ENCODE measurements around the gene LARGE1. TPM values are rescaled to one million over a fixed set of nuclear protein-coding genes. Genes with fewer than 3 reads are reported as not detected.

LARGE1 gene
- total RNA-seq, 1 experiment from 2014 or later, result 1.3 TPM

DNA sequence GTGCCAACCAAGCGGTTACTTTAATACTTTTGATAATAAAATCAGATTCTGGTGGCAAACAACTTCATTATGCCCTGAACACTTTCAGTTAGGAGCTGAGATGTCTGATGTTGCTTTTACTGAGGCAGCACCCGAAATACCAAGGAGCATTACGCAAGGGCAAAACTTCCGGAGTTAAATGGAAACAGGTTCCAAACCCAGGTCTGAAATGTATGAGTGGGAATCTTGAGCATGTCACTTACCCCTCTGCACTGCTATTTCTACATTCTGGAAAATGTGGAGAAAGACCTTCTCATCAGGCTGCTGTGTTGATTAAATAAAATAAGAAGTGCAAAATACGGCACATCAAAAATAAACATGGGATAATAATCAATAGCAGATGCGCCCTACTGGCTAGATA lies 315.1 kb downstream of the LARGE1 start:
- Histone ChIP-seq H3F3A (ENCODE audit: low read length, unreplicated experiment) (no peaks in the 10 kb centered on the region), H3K9ac (ENCODE audit: low read length) (no peak overlapping the region), H3K4me2 (ENCODE audit: low read length) (no peak overlapping the region), H3K79me2 (ENCODE audit: low read length) (no peaks in the 10 kb centered on the region), H3K27me3 (ENCODE audit: low read length) (no peaks in the 10 kb centered on the region), H3K36me3 (ENCODE audit: low read depth, low read length) (no peaks in the 10 kb centered on the region), H3K9me2 (replicated peaks; ENCODE audit: low read length) (no peaks in the 10 kb centered on the region), H2AFZ (ENCODE audit: low read length) (no peak overlapping the region), H3K9me3 (ENCODE audit: low read length) (no peaks in the 10 kb centered on the region), H4K20me1 (ENCODE audit: low read length) (no peaks in the 10 kb centered on the region), H3K4me1 (ENCODE audit: insufficient read depth, low read length) (no peaks in the 10 kb centered on the region), H3K4me3 (ENCODE audit: low read length) (no peak overlapping the region), H3K27ac (ENCODE audit: low read length) (no peak overlapping the region)
- intact Hi-C loops (cut with micrococcal nuclease), result no loop called here
- ATAC-seq (no peak), DNase-seq (no peak)
- CTCF ChIA-PET, result no interaction called here
- BruUV-seq (replicated peaks), result no TSS peak
- no peak for TF ChIP-seq EZH2phosphoT487 (IDR thresholded peaks at IDR 0.05; ENCODE audit: borderline replicate concordance, low read length)
- TF ChIP-seq, protein P1, sequence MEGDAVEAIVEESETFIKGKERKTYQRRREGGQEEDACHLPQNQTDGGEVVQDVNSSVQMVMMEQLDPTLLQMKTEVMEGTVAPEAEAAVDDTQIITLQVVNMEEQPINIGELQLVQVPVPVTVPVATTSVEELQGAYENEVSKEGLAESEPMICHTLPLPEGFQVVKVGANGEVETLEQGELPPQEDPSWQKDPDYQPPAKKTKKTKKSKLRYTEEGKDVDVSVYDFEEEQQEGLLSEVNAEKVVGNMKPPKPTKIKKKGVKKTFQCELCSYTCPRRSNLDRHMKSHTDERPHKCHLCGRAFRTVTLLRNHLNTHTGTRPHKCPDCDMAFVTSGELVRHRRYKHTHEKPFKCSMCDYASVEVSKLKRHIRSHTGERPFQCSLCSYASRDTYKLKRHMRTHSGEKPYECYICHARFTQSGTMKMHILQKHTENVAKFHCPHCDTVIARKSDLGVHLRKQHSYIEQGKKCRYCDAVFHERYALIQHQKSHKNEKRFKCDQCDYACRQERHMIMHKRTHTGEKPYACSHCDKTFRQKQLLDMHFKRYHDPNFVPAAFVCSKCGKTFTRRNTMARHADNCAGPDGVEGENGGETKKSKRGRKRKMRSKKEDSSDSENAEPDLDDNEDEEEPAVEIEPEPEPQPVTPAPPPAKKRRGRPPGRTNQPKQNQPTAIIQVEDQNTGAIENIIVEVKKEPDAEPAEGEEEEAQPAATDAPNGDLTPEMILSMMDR (conservative IDR thresholded peaks at IDR 0.05; ENCODE audit: low read depth, low read length), result no peak
- TF ChIP-seq EZH2 (IDR thresholded peaks at IDR 0.05; ENCODE audit: low read length, unreplicated experiment), result no peak
- POLR2A ChIA-PET (ENCODE audit: unreplicated experiment), result no interaction called here

DNA sequence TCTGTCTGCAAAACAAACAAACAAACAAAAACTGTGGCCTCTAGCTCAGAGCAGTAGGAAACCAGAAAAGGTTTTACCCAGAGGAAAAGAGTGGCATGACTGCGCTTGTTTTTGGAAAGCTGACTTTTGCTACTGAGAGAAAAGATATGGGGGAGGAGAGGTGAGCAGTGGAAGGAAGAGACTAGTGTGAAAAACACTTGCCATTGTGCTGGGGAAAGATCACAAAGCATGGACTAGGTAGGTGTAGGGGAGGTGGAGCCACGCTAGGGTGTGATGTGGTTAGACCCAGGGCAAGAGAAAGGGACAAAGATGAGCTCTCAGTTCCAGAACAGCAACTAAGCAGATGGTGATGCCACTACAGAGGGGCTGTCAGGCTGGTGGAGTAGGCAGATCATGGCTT lies 319.2 kb downstream of the LARGE1 start:
- no peaks in the 10 kb centered on the region for H3F3A ChIP-seq (ENCODE audit: low read length, unreplicated experiment)
- TF ChIP-seq EZH2 (IDR thresholded peaks at IDR 0.05; ENCODE audit: low read length, unreplicated experiment) (no peak), EZH2phosphoT487 (IDR thresholded peaks at IDR 0.05; ENCODE audit: borderline replicate concordance, low read length) (no peak)
- TF ChIP-seq, protein P1 (conservative IDR thresholded peaks at IDR 0.05; ENCODE audit: low read depth, low read length), result no peak
- H3K4me1 ChIP-seq (ENCODE audit: insufficient read depth, low read length), result no peaks in the 10 kb centered on the region
- POLR2A ChIA-PET (ENCODE audit: unreplicated experiment), result no interaction called here
- DNase-seq, result no peak
- no TSS peak for BruUV-seq (replicated peaks)
- H3K36me3 ChIP-seq (ENCODE audit: low read depth, low read length), result no peaks in the 10 kb centered on the region
- no peaks in the 10 kb centered on the region for H3K9me3 ChIP-seq (ENCODE audit: low read length)
- no peaks in the 10 kb centered on the region for H3K27me3 ChIP-seq (ENCODE audit: low read length)
- H4K20me1 ChIP-seq (ENCODE audit: low read length), result no peaks in the 10 kb centered on the region
- no peak overlapping the region for H3K27ac ChIP-seq (ENCODE audit: low read length)
- H3K4me3 ChIP-seq (ENCODE audit: low read length), result no peak overlapping the region
- CTCF ChIA-PET, result no interaction called here
- H3K4me2 ChIP-seq (ENCODE audit: low read length), result no peak overlapping the region
- ATAC-seq, result no peak
- no peaks in the 10 kb centered on the region for H3K79me2 ChIP-seq (ENCODE audit: low read length)
- no peak overlapping the region for H2AFZ ChIP-seq (ENCODE audit: low read length)
- no peaks in the 10 kb centered on the region for H3K9me2 ChIP-seq (replicated peaks; ENCODE audit: low read length)
- no peak overlapping the region for H3K9ac ChIP-seq (ENCODE audit: low read length)
- intact Hi-C loops (cut with micrococcal nuclease), result no loop called here

DNA sequence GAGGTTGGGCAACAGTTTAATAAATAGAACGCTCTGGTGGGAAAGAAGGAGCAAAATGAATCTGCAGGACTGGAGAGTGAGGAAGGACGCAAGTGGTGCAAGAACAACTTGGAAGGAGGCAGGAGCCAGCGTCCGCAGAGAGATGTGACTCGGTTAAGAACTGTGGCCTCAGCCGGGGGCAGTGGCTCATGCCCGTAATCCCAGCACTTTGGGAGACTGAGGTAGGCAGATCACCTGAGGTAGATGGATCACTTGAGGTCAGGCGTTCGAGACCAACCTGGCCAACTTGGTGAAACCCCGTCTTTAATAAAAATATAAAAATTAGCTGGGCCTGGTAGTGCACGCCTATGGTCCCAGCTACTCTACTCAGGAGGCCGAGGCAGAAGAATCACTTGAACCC lies 319.7 kb downstream of the LARGE1 start:
- CTCF ChIA-PET, result no interaction called here
- BruUV-seq (replicated peaks), result no TSS peak

More for the DNA sequence above, 319.7 kb downstream of the LARGE1 start:
- no peak for DNase-seq
- Histone ChIP-seq H3K4me2 (ENCODE audit: low read length) (no peak overlapping the region), H4K20me1 (ENCODE audit: low read length) (no peaks in the 10 kb centered on the region), H3K4me1 (ENCODE audit: insufficient read depth, low read length) (no peaks in the 10 kb centered on the region), H3F3A (ENCODE audit: low read length, unreplicated experiment) (no peaks in the 10 kb centered on the region), H3K9me3 (ENCODE audit: low read length) (no peaks in the 10 kb centered on the region), H3K36me3 (ENCODE audit: low read depth, low read length) (no peaks in the 10 kb centered on the region), H2AFZ (ENCODE audit: low read length) (no peak overlapping the region), H3K4me3 (ENCODE audit: low read length) (no peak overlapping the region), H3K9me2 (replicated peaks; ENCODE audit: low read length) (no peaks in the 10 kb centered on the region), H3K27me3 (ENCODE audit: low read length) (no peaks in the 10 kb centered on the region), H3K27ac (ENCODE audit: low read length) (0 out of 2 replicates have a peak overlapping the region, but pooled peaks have one; percentile 13), H3K9ac (ENCODE audit: low read length) (no peak overlapping the region), H3K79me2 (ENCODE audit: low read length) (no peaks in the 10 kb centered on the region)
- TF ChIP-seq, protein P1 (conservative IDR thresholded peaks at IDR 0.05; ENCODE audit: low read depth, low read length), result no peak
- TF ChIP-seq EZH2 (IDR thresholded peaks at IDR 0.05; ENCODE audit: low read length, unreplicated experiment) (no peak), EZH2phosphoT487 (IDR thresholded peaks at IDR 0.05; ENCODE audit: borderline replicate concordance, low read length) (no peak)
- POLR2A ChIA-PET (ENCODE audit: unreplicated experiment), result no interaction called here
- intact Hi-C loops (cut with micrococcal nuclease), result no loop called here
- ATAC-seq, result no peak
